GM13976 (cell line): ENCODE measurements around the gene TTC13.
"Not testable (repeated sequence)": the region's sequence is repeated elsewhere in the genome, so short reads cannot be mapped to it uniquely, and the experiment has no call there.

Source experiments
- DNase-seq: peaks from one replicate; pipeline ENCODE4 v3.0.0; 2012; ENCODE audit warnings: low spot score
- in situ Hi-C: fragments of 300-500 bp; cut with MboI; formaldehyde crosslinking; loops from one replicate; pipeline ENCODE4 v1.12.0; 2022; ENCODE audit warnings: low sequenced_read_pairs, mixed read lengths, inconsistent platforms; ENCODE audit not compliant: unreplicated experiment
- TF ChIP-seq, protein P1 (sequence below): IDR thresholded peaks from 2 replicates; pipeline ENCODE4 v1.5.1; 2012; ENCODE audit warnings: borderline replicate concordance, mild to moderate bottlenecking; ENCODE audit not compliant: insufficient read depth; ENCODE audit errors: extremely low read depth, missing control alignments, control extremely low read depth

The TTC13 gene, protein sequence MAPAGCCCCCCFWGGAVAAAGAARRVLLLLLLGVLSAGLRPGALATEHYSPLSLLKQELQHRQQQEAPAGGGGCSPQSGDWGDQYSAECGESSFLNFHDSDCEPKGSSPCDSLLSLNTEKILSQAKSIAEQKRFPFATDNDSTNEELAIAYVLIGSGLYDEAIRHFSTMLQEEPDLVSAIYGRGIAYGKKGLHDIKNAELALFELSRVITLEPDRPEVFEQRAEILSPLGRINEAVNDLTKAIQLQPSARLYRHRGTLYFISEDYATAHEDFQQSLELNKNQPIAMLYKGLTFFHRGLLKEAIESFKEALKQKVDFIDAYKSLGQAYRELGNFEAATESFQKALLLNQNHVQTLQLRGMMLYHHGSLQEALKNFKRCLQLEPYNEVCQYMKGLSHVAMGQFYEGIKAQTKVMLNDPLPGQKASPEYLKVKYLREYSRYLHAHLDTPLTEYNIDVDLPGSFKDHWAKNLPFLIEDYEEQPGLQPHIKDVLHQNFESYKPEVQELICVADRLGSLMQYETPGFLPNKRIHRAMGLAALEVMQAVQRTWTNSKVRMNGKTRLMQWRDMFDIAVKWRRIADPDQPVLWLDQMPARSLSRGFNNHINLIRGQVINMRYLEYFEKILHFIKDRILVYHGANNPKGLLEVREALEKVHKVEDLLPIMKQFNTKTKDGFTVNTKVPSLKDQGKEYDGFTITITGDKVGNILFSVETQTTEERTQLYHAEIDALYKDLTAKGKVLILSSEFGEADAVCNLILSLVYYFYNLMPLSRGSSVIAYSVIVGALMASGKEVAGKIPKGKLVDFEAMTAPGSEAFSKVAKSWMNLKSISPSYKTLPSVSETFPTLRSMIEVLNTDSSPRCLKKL

DNA sequence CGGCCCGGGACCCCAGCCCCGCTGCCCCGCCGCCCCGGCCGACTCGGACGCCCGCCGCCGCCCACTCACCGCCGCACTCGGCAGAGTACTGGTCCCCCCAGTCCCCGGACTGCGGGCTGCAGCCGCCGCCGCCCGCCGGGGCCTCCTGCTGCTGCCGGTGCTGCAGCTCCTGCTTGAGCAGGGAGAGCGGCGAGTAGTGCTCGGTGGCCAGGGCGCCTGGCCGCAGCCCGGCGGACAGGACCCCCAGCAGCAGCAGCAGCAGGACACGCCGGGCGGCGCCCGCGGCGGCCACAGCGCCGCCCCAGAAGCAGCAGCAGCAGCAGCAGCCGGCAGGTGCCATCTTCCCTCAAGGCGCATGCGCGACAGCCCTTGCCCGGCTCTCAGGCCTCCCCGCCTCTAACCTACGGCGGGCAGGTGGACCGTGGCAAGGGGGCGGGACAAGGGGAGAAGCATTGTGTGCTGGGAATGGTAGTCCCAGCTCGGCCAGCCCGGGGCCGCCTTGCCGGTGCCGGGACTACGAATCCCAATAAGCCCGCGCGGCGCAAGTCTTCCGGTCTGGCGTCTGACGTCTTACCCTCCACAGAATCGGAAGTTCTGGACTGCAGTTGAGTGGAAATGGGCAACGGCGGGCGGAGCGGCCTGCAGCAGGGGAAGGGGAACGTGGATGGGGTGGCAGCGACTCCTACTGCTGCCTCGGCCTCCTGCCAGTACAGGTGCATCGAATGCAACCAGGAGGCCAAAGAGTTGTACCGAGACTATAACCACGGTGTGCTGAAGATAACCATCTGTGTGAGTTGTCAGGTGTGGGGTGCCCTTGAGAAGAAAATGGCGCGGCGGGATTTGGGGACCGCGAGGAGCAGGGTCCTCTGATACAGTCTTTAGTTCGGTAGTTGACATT, at the start of gene TTC13, which contains the start of gene ARV1:
TTC13 (minus strand) TSS at position 371 of the 898 bp plus-strand sequence; CDS start at position 340, 31 bp downstream.
ARV1 (plus strand) TSS at position 604 of the 898 bp plus-strand sequence; CDS start at position 616, 12 bp downstream.
- TF ChIP-seq, protein P1, sequence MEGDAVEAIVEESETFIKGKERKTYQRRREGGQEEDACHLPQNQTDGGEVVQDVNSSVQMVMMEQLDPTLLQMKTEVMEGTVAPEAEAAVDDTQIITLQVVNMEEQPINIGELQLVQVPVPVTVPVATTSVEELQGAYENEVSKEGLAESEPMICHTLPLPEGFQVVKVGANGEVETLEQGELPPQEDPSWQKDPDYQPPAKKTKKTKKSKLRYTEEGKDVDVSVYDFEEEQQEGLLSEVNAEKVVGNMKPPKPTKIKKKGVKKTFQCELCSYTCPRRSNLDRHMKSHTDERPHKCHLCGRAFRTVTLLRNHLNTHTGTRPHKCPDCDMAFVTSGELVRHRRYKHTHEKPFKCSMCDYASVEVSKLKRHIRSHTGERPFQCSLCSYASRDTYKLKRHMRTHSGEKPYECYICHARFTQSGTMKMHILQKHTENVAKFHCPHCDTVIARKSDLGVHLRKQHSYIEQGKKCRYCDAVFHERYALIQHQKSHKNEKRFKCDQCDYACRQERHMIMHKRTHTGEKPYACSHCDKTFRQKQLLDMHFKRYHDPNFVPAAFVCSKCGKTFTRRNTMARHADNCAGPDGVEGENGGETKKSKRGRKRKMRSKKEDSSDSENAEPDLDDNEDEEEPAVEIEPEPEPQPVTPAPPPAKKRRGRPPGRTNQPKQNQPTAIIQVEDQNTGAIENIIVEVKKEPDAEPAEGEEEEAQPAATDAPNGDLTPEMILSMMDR = peak; percentile 61
- in situ Hi-C loops = no loop called here
- peak; percentile 98 for DNase-seq

DNA sequence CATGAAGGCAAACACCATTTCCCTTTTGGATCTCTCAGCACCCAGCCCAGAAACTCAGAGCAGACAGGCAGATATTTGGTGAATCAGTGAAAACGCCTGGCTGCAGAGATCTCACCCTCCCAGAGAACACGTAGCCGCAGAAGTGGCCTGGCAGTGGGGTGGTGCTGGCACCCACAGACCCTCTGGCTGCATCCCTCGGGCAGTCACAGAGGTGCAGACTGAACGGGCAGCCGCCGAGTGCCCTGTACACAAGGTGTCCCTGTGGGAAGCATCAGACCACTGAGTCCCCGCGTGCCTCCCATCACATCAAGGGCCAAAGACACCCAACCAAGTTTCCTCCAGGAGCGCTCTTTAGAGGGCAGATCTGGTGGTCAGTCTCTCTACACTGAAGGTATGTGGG, 49.3 kb upstream of the TTC13 start:
- TF ChIP-seq, protein P1 = no peak
- no peak for DNase-seq
- in situ Hi-C loops = no loop called here

DNA sequence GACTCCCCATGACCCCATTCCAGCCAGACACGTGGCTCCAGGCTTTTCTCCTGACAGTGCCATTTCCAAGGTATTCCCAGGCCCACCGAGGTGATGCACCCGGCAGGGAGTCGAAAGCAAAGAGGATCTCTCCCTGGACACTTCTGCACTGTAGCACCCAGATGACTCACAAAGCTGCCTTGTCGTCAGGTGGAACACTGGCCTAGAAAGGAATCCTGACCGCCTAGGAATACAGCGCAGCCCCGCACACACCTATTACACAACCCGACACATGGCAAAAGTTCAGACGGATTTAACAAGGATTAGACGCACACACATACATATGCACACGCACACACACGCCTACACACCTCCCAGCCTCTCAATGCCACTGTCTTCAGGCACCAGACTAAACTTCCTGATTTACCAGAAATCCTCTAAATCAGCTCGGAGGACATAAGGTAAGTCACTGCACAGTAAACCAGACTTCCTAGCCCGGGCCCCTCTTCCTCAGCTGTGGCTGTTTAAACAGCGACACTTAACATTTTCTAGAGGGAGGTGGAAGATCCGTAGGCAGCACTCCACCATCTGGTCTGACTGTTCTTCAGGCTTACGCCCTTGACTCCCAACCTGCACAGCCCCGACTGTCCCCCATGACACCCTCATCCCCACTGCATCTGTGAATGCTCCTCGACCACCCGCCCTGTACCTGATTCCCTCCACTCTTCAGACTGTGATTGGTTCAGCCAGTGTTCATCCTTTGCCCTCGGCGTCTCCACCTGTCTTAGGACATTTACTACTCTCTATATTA, 48.7 kb upstream of the TTC13 start:
- DNase-seq = no peak
- TF ChIP-seq, protein P1 = no peak
- in situ Hi-C loops = no loop called here

DNA sequence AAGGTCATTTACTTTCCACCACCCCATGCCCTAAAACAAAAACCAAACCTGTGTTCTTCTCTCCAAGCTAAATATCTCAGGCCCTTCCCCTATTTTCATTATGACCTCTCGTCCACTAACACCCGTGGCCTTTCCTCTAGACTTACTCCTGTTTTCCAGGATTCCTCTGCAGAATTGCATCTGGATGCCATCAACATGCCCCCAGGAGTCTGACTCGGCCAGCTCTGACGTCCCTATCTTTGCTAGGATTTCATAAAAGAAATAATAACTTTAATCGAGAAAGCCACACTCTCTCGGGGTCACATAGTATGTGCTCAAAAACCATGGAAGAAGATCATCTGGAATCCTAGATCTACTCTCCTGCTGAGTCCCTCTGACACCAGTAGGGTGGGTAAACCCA, 47.9 kb upstream of the TTC13 start:
- in situ Hi-C loops = no loop called here
- TF ChIP-seq, protein P1 = no peak
- DNase-seq = no peak

DNA sequence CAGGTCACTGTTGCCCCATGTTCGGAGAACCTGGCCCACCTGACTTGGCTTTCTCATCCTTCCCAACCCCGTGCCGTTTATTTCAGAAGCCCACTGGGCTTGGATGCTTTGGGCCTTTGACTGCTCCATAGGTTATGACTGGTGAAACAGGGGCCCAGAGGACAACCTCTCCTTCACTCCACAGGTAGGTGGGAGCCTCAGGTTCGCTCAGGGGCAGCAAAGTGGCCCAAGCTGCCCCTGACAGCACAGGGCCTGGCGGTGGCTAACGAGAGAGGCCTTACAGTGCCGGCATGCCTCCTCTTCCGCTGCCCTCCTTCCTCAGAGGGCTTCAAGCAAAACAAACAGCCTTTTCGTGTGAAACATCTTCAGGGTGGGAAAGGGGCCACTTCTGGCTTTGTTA, 44.5 kb upstream of the TTC13 start:
- in situ Hi-C loops = no loop called here
- TF ChIP-seq, protein P1 = no peak
- DNase-seq = no peak

DNA sequence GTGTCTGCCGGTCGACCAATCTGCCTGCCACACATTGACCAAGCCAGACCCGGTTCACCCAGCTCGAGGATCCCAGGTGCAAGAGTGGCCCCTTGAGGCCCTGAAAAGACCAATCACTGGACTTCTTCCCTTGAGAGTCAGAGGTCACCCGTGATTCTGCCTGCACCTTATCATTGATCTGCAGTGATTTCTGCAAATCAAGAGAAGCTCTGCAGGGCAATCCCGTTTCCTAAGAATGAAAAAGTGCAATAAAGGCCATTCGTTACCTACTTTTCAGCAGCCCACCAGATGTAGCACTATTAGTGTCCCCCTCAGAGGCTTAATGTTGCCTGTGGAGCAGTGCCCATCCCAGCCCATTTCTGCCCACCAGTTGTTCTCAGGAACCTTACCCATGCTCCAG, 43.9 kb upstream of the TTC13 start:
- in situ Hi-C loops, DNase-seq: not testable (repeated sequence)
